HepG2 (cell line): ENCODE measurements around the gene TTLL4. TPM values are rescaled to one million over a fixed set of nuclear protein-coding genes. Genes with fewer than 3 reads are reported as not detected.

Experiments
- ATAC-seq: fragments of 200-7000 bp; cut with Tn5 transposase; 3 replicates; pipeline ENCODE4 v1.9.1; 2020; ENCODE audit warnings: mild to moderate bottlenecking, moderate library complexity
- BruUV-seq: library from RNA; stranded (reverse); fragments of 400-500 nt; replicated peaks from 2 replicates; lab custom pipeline; 2021; lab: Mats Ljungman, UMichigan
- CTCF ChIA-PET: fragments of 300-600 bp; formaldehyde crosslinking; extraction: SDS; loops from one replicate; lab custom pipeline; 2021; ENCODE audit warnings: low total read pairs, inconsistent platforms, low intra/inter-chr PET ratio; lab: Yijun Ruan, JAX
- POLR2A ChIA-PET: fragments of 350-600 bp; sonication (Branson Sonifier 250); formaldehyde crosslinking; loops from one replicate; lab custom pipeline; 2020; ENCODE audit warnings: antibody characterized with exemption, inconsistent platforms; lab: Yijun Ruan, JAX
- DNase-seq: peaks from one replicate; pipeline ENCODE4 v3.0.0-alpha.2; 2015; ENCODE audit warnings: low spot score
- FAIRE-seq: peaks from 3 replicates; lab custom pipeline; 2011; peaks lifted over from hg19 to GRCh38; lab: Jason Lieb, UNC
- H2AFZ ChIP-seq: one replicate; pipeline ENCODE4 v1.6.1; 2011; ENCODE audit warnings: low read length, inconsistent platforms
- H3K27ac ChIP-seq: fragments of 300-600 bp; 3 replicates; pipeline ENCODE4 v1.8.0; 2011; ENCODE audit warnings: mixed run types, mild to moderate bottlenecking, mixed read lengths, low read length, inconsistent platforms; ENCODE audit not compliant: insufficient read depth; ENCODE audit errors: extremely low read length
- H3K27me3 ChIP-seq, 2 experiments: fragments of 200-600 bp in 1 of 2; 2 replicates in 1 of 2; 3 replicates in 1 of 2; pipeline versions ENCODE4 v1.6.0 to v1.8.0; 2011; ENCODE audit warnings: low read length in 2 of 2, mild to moderate bottlenecking in 2 of 2, moderate library complexity in 2 of 2, inconsistent platforms in 1 of 2; ENCODE audit not compliant: insufficient read depth in 2 of 2, control insufficient read depth in 1 of 2
- H3K36me3 ChIP-seq, 2 experiments: fragments of 200-600 bp in 1 of 2; replicated peaks in 1 of 2; 2 replicates in 1 of 2; 3 replicates in 1 of 2; pipeline versions ENCODE4 v1.5.1 to v1.8.0; 2011; ENCODE audit warnings: low read length in 2 of 2, inconsistent platforms in 1 of 2; ENCODE audit not compliant: insufficient read depth in 2 of 2, control insufficient read depth in 1 of 2
- H3K4me1 ChIP-seq: 2 replicates; pipeline ENCODE4 v1.5.1; 2012; ENCODE audit warnings: low read length, inconsistent platforms; ENCODE audit not compliant: insufficient read depth
- H3K4me2 ChIP-seq: 2 replicates; pipeline ENCODE4 v1.6.0; 2011; ENCODE audit warnings: low read depth, low read length, inconsistent platforms
- H3K4me3 ChIP-seq, 3 experiments: fragments of 200-600 bp in 1 of 3; sonication (generic), shearing (Covaris generic) in 1 of 3; replicated peaks in 1 of 3; 2 replicates each; pipeline ENCODE4 v1.5.1; 2011 to 2016; ENCODE audit warnings: low read length in 3 of 3, inconsistent platforms in 2 of 3, low read depth in 2 of 3, mild to moderate bottlenecking in 2 of 3, control low read depth in 1 of 3, mixed read lengths in 1 of 3; ENCODE audit not compliant: insufficient read depth in 1 of 3
- H3K79me2 ChIP-seq: one replicate; pipeline ENCODE4 v1.6.1; 2011; ENCODE audit warnings: low read length, inconsistent platforms; ENCODE audit not compliant: insufficient read depth
- H3K9ac ChIP-seq: 2 replicates; pipeline ENCODE4 v1.6.0; 2011; ENCODE audit warnings: mild to moderate bottlenecking, low read depth, low read length, inconsistent platforms; ENCODE audit not compliant: insufficient read depth
- H3K9me3 ChIP-seq: 2 replicates; pipeline ENCODE4 v1.5.1; 2012; ENCODE audit warnings: mild to moderate bottlenecking, low read length
- H4K20me1 ChIP-seq: 2 replicates; pipeline ENCODE4 v1.6.0; 2011; ENCODE audit warnings: inconsistent platforms, mild to moderate bottlenecking, low read length, moderate library complexity; ENCODE audit not compliant: insufficient read depth
- E2F2 ChIP-seq: sonication (generic); formaldehyde crosslinking; IDR thresholded peaks from 2 replicates; pipeline ENCODE4 v1.4.0; 2020; ENCODE audit warnings: missing genetic modification reagents, borderline replicate concordance
- SRSF1 ChIP-seq: fragments of 200-400 bp; formaldehyde crosslinking; optimal IDR thresholded peaks from 2 replicates; pipeline ENCODE3; 2017; ENCODE audit warnings: mild to moderate bottlenecking, low read depth, low read length, moderate library complexity
- THRA ChIP-seq: sonication (generic); formaldehyde crosslinking; IDR thresholded peaks from 2 replicates; pipeline ENCODE4 v1.4.0; 2020; ENCODE audit warnings: missing genetic modification reagents, borderline replicate concordance
- ZNF12 ChIP-seq: sonication (generic); formaldehyde crosslinking; IDR thresholded peaks from 2 replicates; pipeline ENCODE4 v1.5.0; 2020; ENCODE audit warnings: missing genetic modification reagents
- WGBS: methylation state at CpG from one replicate; pipeline ENCODE4 v1.1.6; 2017; ENCODE audit warnings: low lambda C conversion rate; 5-methylcytosine and 5-hydroxymethylcytosine counted together
- in situ Hi-C: cut with HindIII; loops from 2 replicates; pipeline ENCODE4 v1.10.0; 2017; ENCODE audit warnings: low pct_unique_long_range_greater_than_20kb; ENCODE audit not compliant: extremely low pct_ligation_motif_present
- intact Hi-C: fragments of 100-400 bp; cut with micrococcal nuclease; formaldehyde crosslinking; loops from one replicate; pipeline ENCODE4 v1.10.0; 2022; ENCODE audit not compliant: unreplicated experiment
- polyA plus RNA-seq, 8 experiments: library from polyadenylated mRNA; depleted of rRNA in 3 of 8; stranded (reverse) in 7 of 8; unstranded in 1 of 8; fragments of >200 nt; fragmentation: Illumina TruSeq in 4 of 8; extraction: Trizol in 4 of 8; gene quantifications; 2 replicates each; pipeline versions ENCODE4 v1.2.1 to v1.2.3, GENCODE V29; 2011 to 2016; ENCODE audit warnings: low read depth in 4 of 8, missing spikeins in 1 of 8, mixed read lengths in 1 of 8; ENCODE audit not compliant: insufficient read depth in 1 of 8
- total RNA-seq, 5 experiments: library from RNA; depleted of rRNA; stranded (reverse); fragments of >200 nt; fragmentation: Illumina TruSeq; extraction: Trizol; gene quantifications; 2 replicates each; pipeline ENCODE4 v1.2.3, GENCODE V29; 2016; ENCODE audit warnings: low read depth in 1 of 5

The TTLL4 gene
- total and polyA plus RNA-seq, 2 of the 13 experiments (the other 11 are each of a cell fraction or from before 2014, with no cell fraction given): 77.5 to 84.6 TPM

GRCh38 chr2:218720048-218721041 is 9.7 kb downstream of the TTLL4 start:
- intact Hi-C loops: no loop called here
- H3K79me2 ChIP-seq: peaks cover 88% of the 10 kb centered on the region
- no peak for DNase-seq
- ChIA-PET CTCF (no interaction called here), POLR2A (interaction anchor here (2.7 kb wide), 1 partner anchor 10 kb away, joined by 22 read pairs; the partner anchor contains the start of gene TTLL4)
- H3K4me1 ChIP-seq: peaks cover 36% of the 10 kb centered on the region
- H3K36me3 ChIP-seq: peaks cover 3 to 24% of the 10 kb centered on the region in 2 experiments
- peaks cover 2% of the 10 kb centered on the region; the same call in 1 of the 2 replicates for H3K9me3 ChIP-seq
- H4K20me1 ChIP-seq: no peaks in the 10 kb centered on the region; the same call in 1 of the 2 replicates
- no peak for TF ChIP-seq E2F2 (CRISPR knock-in tag)
- TF ChIP-seq SRSF1: no peak
- no peak for TF ChIP-seq ZNF12 (CRISPR knock-in tag)
- no peak for TF ChIP-seq THRA (CRISPR knock-in tag)
- H3K27ac ChIP-seq: no peak overlapping the region
- FAIRE-seq: no peak
- 98% methylated on average over 19 of the region's 19 CpGs for WGBS
- in situ Hi-C loops: no loop called here
- H3K27me3 ChIP-seq: no peaks in the 10 kb centered on the region
- H3K4me2 ChIP-seq: no peak overlapping the region
- H3K4me3 ChIP-seq: no peak overlapping the region
- BruUV-seq: no TSS peak
- ATAC-seq: no peak
- no peak overlapping the region for H2AFZ ChIP-seq
- no peak overlapping the region for H3K9ac ChIP-seq
